A549 (cell line): ENCODE measurements around the gene SYAP1. TPM values are rescaled to one million over a fixed set of nuclear protein-coding genes. Genes with fewer than 3 reads are reported as not detected.

Experiments used
- ATAC-seq, 2 experiments: fragments of 200-7000 bp in 1 of 2; fragments of >200 bp in 1 of 2; cut with Nextera tagmentation in 1 of 2; cut with Tn5 transposase in 1 of 2; 3 replicates each; pipeline versions ENCODE4 v1.8.0 to v1.9.1; 2018 to 2020; ENCODE audit warnings: mild to moderate bottlenecking in 1 of 2, moderate library complexity in 1 of 2
- CTCF ChIA-PET: fragments of 300-600 bp; sonication (Branson Sonifier 250); formaldehyde crosslinking; extraction: SDS; loops from one replicate; lab custom pipeline; 2021; ENCODE audit warnings: antibody characterized with exemption, inconsistent platforms; lab: Yijun Ruan, JAX
- POLR2A ChIA-PET: fragments of 350-600 bp; formaldehyde crosslinking; extraction: SDS; loops from one replicate; lab custom pipeline; 2021; ENCODE audit warnings: antibody characterized with exemption, inconsistent platforms; lab: Yijun Ruan, JAX
- DNase-seq, 2 experiments: peaks; one replicate each; pipeline versions ENCODE4 v3.0.0 to v3.0.0-alpha.2; 2011 to 2016; ENCODE audit warnings: low read depth in 1 of 2, low spot score in 1 of 2
- FAIRE-seq: peaks from 2 replicates; lab custom pipeline; 2011; peaks lifted over from hg19 to GRCh38; lab: Jason Lieb, UNC
- H3K27ac ChIP-seq, 2 experiments: fragments of >200 bp; sonication (Bioruptor Twin); formaldehyde crosslinking; 3 replicates each; pipeline ENCODE4 v1.5.1; 2016 to 2017
- H3K4me1 ChIP-seq: fragments of >200 bp; sonication (Bioruptor Twin); formaldehyde crosslinking; 3 replicates; pipeline ENCODE4 v1.6.1; 2016
- H3K4me2 ChIP-seq: fragments of >200 bp; sonication (Bioruptor Twin); formaldehyde crosslinking; 3 replicates; pipeline ENCODE4 v1.6.1; 2016
- H3K4me3 ChIP-seq: fragments of >200 bp; sonication (Bioruptor Twin); formaldehyde crosslinking; 3 replicates; pipeline ENCODE4 v1.5.1; 2016
- H3K9me3 ChIP-seq: fragments of >200 bp; sonication (Bioruptor Twin); formaldehyde crosslinking; 3 replicates; pipeline ENCODE4 v1.6.1; 2016
- CEBPB ChIP-seq, 2 experiments: fragments of >200 bp in 1 of 2; sonication (Bioruptor Twin) in 1 of 2; formaldehyde crosslinking in 1 of 2; IDR thresholded peaks; 2 replicates each; pipeline ENCODE4 v1.6.1; 2012 to 2016
- CHD4 ChIP-seq: fragments of 200-600 bp; sonication (generic); IDR thresholded peaks from 2 replicates; pipeline ENCODE4 v1.6.1; 2016; ENCODE audit warnings: antibody characterized with exemption, mild to moderate bottlenecking, borderline replicate concordance
- CTCF ChIP-seq: fragments of >200 bp; sonication (Bioruptor Twin); formaldehyde crosslinking; IDR thresholded peaks from 3 replicates; pipeline ENCODE4 v1.5.1; 2016
- ELK1 ChIP-seq: fragments of 150-350 bp; IDR thresholded peaks from 2 replicates; pipeline ENCODE4 v1.6.1; 2014; ENCODE audit warnings: low read depth, mild to moderate bottlenecking, low read length
- FOSB ChIP-seq: fragments of 250-450 bp; sonication (Bioruptor Pico); IDR thresholded peaks from 2 replicates; pipeline ENCODE4 v1.5.0; 2020; ENCODE audit warnings: mild to moderate bottlenecking, moderate library complexity
- HDAC2 ChIP-seq: fragments of 200-600 bp; sonication (generic); IDR thresholded peaks from 2 replicates; pipeline ENCODE4 v1.6.1; 2016
- HOXA7 ChIP-seq: fragments of 250-450 bp; sonication (Bioruptor Pico); IDR thresholded peaks from 2 replicates; pipeline ENCODE4 v1.5.0; 2020; ENCODE audit warnings: mild to moderate bottlenecking, moderate library complexity
- HOXB5 ChIP-seq: fragments of 250-450 bp; sonication (Bioruptor Pico); IDR thresholded peaks from 2 replicates; pipeline ENCODE4 v1.5.0; 2020; ENCODE audit warnings: mild to moderate bottlenecking, moderate library complexity
- JUN ChIP-seq, 2 experiments: fragments of >200 bp; sonication (Bioruptor Twin); formaldehyde crosslinking; IDR thresholded peaks; 2 replicates in 1 of 2; 3 replicates in 1 of 2; pipeline ENCODE4 v1.6.1; 2016 to 2017
- MAX ChIP-seq: IDR thresholded peaks from 2 replicates; pipeline ENCODE4 v1.6.1; 2012
- MAZ ChIP-seq: fragments of 150-350 bp; IDR thresholded peaks from 2 replicates; pipeline ENCODE4 v1.6.1; 2014; ENCODE audit warnings: antibody characterized with exemption, low read depth, low read length, borderline replicate concordance
- MYC ChIP-seq: IDR thresholded peaks from 2 replicates; pipeline ENCODE4 v1.6.1; 2012; ENCODE audit warnings: mild to moderate bottlenecking, inconsistent platforms, low read length, improper control_type of control experiment, borderline replicate concordance
- RNF2 ChIP-seq: fragments of 200-600 bp; sonication (generic); IDR thresholded peaks from 2 replicates; pipeline ENCODE4 v1.6.1; 2016; ENCODE audit warnings: low read depth, mild to moderate bottlenecking, antibody characterized with exemption, moderate library complexity, borderline replicate concordance
- SREBF2 ChIP-seq: fragments of 450-650 bp; IDR thresholded peaks from 2 replicates; pipeline ENCODE4 v1.6.1; 2014; ENCODE audit warnings: mild to moderate bottlenecking, moderate library complexity
- TP53 ChIP-seq: fragments of 250-450 bp; sonication (Bioruptor Pico); IDR thresholded peaks from 2 replicates; pipeline ENCODE4 v1.5.0; 2021; ENCODE audit warnings: mild to moderate bottlenecking, moderate library complexity
- WGBS: methylation state at CpG from one replicate; pipeline ENCODE4 v1.1.6; 2017; ENCODE audit errors: missing lambda C conversion rate; 5-methylcytosine and 5-hydroxymethylcytosine counted together
- polyA plus RNA-seq, 4 experiments: library from polyadenylated mRNA; depleted of rRNA in 3 of 4; stranded (reverse); fragments of >200 nt; fragmentation: RNase III in 1 of 4; extraction: RNeasy Plus Mini Kit Qiagen cat#74134 plus additional on column Dnase treatment in 1 of 4; gene quantifications; 2 replicates in 3 of 4; 3 replicates in 1 of 4; pipeline ENCODE4 v1.2.3, GENCODE V29; 2011 to 2017

The SYAP1 gene
- polyA plus RNA-seq, 2 of the 4 experiments (the other 2 are of a cell fraction) = 18.9 to 20.9 TPM

- ChIA-PET POLR2A (no interaction called here), CTCF (no interaction called here)
- WGBS = 94% methylated on average over 6 of the region's 6 CpGs
- no peak for DNase-seq
- no peak overlapping the region for H3K4me2 ChIP-seq
- H3K27ac ChIP-seq = no peak overlapping the region
- no peak for FAIRE-seq
- no peak for ATAC-seq
- no peak for TF ChIP-seq CTCF
- no peak for TF ChIP-seq RNF2
- TF ChIP-seq JUN (IDR thresholded peaks at IDR 0.05) = no peak
- no peak for TF ChIP-seq ELK1
- no peak for TF ChIP-seq TP53 (CRISPR knock-in tag)
- TF ChIP-seq HOXA7 (CRISPR knock-in tag) = no peak
- TF ChIP-seq, all 56 proteins: peak for 0
- Histone ChIP-seq H3K9me3 (no peaks in the 10 kb centered on the region), H3K4me3 (no peak overlapping the region), H3K4me1 (no peaks in the 10 kb centered on the region)
Measured at GRCh38 chrX:16699389-16699788, 20.0 kb upstream of the SYAP1 start.

GRCh38 chrX:16700734-16701133 lies 18.7 kb upstream of the SYAP1 start:
- H3K9me3 ChIP-seq = no peaks in the 10 kb centered on the region
- ChIA-PET CTCF (no interaction called here), POLR2A (no interaction called here)
- no peaks in the 10 kb centered on the region for H3K4me1 ChIP-seq
- TF ChIP-seq SREBF2 = no peak
- no peak for TF ChIP-seq MAZ
- TF ChIP-seq CHD4 = no peak
- TF ChIP-seq CEBPB (IDR thresholded peaks at IDR 0.05) = no peak
- no peak for TF ChIP-seq MYC
- TF ChIP-seq FOSB (CRISPR knock-in tag) = no peak
- TF ChIP-seq HDAC2 = no peak
- no peak for TF ChIP-seq HOXB5 (CRISPR knock-in tag)
- no peak for DNase-seq
- no peak overlapping the region for H3K27ac ChIP-seq
- no peak overlapping the region for H3K4me2 ChIP-seq
- no peak for ATAC-seq
- 75% methylated on average over 2 of the region's 2 CpGs for WGBS
- no peak overlapping the region for H3K4me3 ChIP-seq
- no peak for FAIRE-seq

GRCh38 chrX:16702700-16703599 lies 16.5 kb upstream of the SYAP1 start:
- Histone ChIP-seq H3K4me2 (no peak overlapping the region), H3K4me1 (no peaks in the 10 kb centered on the region), H3K27ac (no peak overlapping the region), H3K4me3 (no peak overlapping the region), H3K9me3 (no peaks in the 10 kb centered on the region)
- ChIA-PET CTCF (no interaction called here), POLR2A (interaction anchor here (1.0 kb wide), 1 partner anchor 10 kb away, joined by 3 read pairs; the partner anchor contains the start of gene CTPS2)
- FAIRE-seq (no peak), ATAC-seq (no peak), DNase-seq (no peak)
- no peak for TF ChIP-seq ELK1
- TF ChIP-seq MAX = no peak
- no peak for TF ChIP-seq MAZ
- WGBS = 91% methylated on average over 14 of the region's 15 CpGs
